GM21515 (cell line): ENCODE results near the gene GOLGA6L10.
"Not testable (repeated sequence)": the region's sequence is repeated elsewhere in the genome, so short reads cannot be mapped to it uniquely, and the experiment has no call there.

Experiments
- ATAC-seq: cut with Tn5 transposase; IDR thresholded peaks from one replicate; pipeline ENCODE4 v1.9.1; 2021; ENCODE audit not compliant: unreplicated experiment

The GOLGA6L10 gene

GRCh38 chr15:82349375-82349774 lies at the start of gene GOLGA6L10:
TSS of gene GOLGA6L10 (minus strand) at chr15:82349475. CDS start at chr15:82349375, 100 bp downstream.
- not testable (repeated sequence) for ATAC-seq

DNA sequence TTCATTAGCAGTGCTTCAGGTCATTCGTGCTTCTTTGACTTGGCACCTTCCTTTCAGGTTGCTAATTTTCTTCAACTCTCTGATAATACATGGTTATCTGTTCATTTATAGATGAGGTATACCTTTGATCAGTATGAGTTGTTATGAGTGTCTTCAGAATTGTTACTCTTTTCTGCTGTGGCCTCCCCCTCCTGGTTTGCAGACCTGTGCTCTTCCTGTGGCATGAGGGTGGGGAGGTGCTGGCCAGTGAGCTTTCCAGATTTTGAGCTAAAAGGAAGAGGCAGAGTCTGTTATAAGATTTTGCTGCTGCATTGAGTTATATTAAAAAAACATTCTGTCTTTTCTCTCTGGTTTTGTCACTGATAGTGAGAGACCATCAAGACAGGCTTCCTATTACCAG lies 49.5 kb upstream of the GOLGA6L10 start:
- ATAC-seq, result no peak

DNA sequence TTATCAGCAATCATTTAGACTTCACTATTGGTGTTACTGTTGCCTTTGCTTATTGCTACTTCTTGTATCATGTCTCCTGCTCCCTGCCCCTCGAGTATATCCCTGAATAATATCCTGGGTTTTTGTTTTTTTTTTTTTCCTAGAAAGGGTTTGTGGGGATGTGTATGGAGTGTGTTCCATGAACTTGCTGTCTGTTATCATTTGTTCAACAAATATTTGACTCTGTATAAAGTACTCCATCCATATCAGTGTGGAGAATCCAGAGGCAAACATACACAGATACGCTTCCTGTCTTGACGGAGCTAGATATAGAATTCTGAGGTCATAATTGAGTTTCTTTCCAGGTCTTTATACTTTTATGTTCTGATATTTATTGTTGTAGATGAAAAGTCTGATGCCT lies 48.5 kb upstream of the GOLGA6L10 start:
- no peak for ATAC-seq

GRCh38 chr15:82395788-82396187 lies 46.5 kb upstream of the GOLGA6L10 start:
- ATAC-seq, result not testable (repeated sequence)

DNA sequence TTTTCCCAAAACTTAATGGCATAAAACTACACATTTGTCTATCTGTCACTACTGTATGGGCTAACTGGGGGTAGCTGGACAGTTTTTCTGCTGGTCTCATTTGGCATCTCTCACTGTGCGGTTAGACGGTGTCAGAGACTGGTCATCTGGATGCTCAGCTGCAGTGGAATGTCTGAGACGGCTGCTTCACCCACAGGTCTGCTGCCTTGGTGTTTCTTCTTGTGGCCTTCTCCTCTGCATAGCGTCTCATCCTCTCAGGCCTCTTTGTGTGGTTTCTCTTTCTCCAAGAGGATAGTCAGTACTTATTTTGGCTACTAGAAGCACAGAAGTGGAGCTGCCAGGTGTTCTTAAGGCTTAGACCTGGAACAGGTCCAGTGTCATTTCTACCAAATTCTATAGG lies 44.4 kb upstream of the GOLGA6L10 start:
- no peak for ATAC-seq

DNA sequence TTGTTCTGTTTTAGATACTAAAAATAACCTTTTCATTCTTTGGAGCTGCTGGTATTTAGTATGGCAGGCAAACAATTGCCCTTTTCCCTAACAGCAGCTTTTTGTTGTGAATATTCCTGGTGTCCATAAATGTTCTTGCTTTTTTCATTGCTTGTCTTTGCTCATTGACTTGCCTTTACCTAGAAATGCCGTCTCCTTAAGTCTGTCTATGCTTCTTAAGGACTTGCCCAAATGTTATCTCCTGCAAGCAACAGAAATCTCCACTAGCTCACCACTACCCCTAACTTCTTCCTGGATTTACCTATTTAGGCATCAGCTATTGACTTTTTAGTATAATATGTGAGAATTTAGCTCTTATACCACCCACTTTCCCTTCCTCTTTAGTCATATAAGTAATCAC lies 42.8 kb upstream of the GOLGA6L10 start:
- not testable (repeated sequence) for ATAC-seq

- ATAC-seq, result not testable (repeated sequence)
Measured at GRCh38 chr15:82390152-82390551, 40.9 kb upstream of the GOLGA6L10 start.

DNA sequence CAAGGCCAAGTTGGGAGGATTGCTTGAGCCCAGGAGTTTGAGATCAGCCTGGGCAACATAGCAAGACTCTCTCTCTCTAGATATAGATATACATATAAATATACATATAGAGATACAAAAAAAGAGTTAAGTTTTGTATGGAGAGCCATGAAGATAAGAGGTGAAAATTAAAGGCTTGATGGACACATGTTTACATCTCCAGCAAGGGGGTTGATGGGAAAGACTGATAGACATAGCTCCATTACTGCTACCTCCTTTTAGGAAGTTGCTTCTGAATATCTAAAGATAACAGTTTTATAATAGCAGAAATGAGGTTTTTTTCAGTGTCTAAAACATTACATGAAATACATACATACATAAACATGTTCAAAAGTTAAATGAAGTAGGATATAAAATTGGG lies 37.9 kb upstream of the GOLGA6L10 start:
- not testable (repeated sequence) for ATAC-seq

GRCh38 chr15:82381330-82381955 lies 32.2 kb upstream of the GOLGA6L10 start:
- ATAC-seq, result not testable (repeated sequence)

DNA sequence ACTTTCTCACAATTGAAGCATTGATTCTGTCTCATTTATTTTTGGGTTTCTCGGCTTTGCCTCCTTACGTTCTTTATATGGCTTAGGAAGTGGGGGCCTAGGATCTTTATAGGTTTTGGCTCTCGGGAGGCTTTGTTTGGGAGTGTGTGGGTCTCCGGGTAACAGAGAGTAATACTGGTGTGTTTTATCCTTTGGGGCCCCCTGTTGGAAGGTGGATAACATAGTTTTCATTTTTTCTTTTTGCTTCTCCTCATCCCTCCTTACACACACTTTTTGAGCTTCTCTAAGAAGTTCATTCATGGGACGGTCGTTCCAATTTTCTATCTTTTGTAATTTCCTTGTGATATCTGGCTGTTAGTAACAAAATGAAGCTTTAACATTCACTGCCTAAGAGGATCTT lies 30.3 kb upstream of the GOLGA6L10 start:
- not testable (repeated sequence) for ATAC-seq

- not testable (repeated sequence) for ATAC-seq
Measured at GRCh38 chr15:82373661-82374060, 24.4 kb upstream of the GOLGA6L10 start.

- no peak for ATAC-seq
Measured at GRCh38 chr15:82371656-82372055, 22.4 kb upstream of the GOLGA6L10 start.

- ATAC-seq, result not testable (repeated sequence)
Measured at GRCh38 chr15:82367790-82368189, 18.5 kb upstream of the GOLGA6L10 start.

DNA sequence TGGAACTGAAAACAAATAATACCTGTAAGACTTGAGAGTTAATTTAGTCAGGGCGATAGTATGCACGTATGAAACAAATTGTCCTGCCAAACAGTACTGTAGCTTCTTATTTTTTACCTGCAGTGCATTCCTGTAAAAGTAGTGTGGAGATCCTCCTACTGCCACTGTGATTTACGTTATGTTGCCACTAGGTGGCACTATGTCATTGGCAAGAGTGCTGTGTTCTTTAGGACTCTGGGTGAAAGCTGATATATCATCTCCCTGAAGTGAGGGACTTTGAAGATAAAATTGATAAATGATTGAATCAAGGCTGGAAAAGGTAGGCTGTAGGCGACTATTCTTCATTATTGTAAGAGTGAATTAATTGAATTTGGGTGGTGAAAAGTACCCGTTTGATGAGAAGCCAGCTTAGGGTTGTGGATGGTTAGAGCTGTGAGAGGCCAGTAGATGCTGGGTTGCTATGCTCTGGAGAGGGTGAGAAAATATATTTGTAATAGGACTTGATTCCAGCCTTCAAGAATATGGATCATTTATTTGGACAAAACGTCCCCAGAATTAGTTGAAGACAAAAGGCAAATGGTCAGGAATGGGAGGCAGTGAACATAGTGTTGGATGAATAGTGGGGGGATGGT lies 16.5 kb upstream of the GOLGA6L10 start:
- peak; percentile 95 for ATAC-seq

GRCh38 chr15:82364548-82364947 lies 15.3 kb upstream of the GOLGA6L10 start:
- ATAC-seq, result not testable (repeated sequence)

- not testable (repeated sequence) for ATAC-seq
Measured at GRCh38 chr15:82362790-82363189, 13.5 kb upstream of the GOLGA6L10 start.

DNA sequence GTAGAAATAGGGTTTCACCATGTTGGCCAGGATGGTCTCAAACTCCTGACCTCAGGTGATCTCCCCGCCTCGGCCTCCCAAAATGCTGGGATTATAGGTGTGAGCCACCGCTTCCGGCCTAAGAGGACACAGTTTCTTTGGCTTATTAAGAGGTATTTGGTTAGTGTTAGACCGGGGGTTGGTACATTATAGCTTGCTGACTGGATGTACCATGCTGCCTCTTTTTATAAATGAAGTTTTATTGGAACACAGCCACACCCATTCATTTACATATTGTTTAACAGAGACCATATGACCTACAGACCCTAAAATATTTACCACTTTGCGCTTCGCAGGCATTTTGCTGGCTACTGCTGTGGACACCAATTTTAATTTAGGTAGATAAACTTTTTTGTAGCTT lies 11.3 kb upstream of the GOLGA6L10 start:
- ATAC-seq, result not testable (repeated sequence)

DNA sequence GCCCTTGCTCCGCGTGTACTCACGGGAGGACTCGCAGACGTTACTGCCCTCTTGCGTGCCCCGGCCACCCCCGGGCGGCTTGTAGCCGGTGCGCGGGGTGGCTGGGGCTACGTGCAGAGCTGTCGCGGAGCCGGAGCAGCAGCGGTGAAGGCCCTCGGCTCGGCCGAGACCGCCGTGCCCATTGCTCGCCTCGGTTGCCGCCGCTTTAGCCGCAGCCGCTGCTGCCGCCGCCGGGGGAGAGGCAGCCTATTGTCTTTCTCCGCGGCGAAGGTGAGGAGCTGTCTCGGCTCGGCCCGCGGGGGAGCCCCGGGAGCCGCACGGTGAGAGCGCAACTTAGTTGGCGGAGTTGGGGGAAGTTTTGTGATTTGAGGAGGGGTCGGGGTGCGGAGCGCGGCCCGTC lies 5.8 kb upstream of the GOLGA6L10 start:
- not testable (repeated sequence) for ATAC-seq

DNA sequence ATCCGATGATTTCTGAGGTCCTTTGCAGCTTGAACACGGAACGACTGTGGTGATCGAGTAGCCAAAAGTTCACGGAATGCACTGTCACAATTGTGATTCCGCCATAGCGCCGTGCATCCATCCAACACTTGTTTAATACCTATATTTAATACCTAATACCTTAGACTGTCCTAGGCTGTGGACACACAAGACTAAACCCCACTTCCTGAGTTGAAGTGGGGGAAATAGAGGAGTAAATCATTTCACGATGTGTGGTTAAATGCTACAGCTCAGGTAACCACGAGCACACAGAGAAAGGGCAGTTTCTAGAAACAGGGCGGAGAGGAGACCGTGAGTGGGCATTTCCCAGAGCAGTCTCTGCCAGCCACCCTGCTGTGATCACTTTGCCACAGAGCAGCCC lies 5.3 kb upstream of the GOLGA6L10 start:
- ATAC-seq, result not testable (repeated sequence)

- not testable (repeated sequence) for ATAC-seq
Measured at GRCh38 chr15:82347645-82348044, 1.6 kb downstream of the GOLGA6L10 start.

- ATAC-seq, result not testable (repeated sequence)
Measured at GRCh38 chr15:82345176-82345575, 4.1 kb downstream of the GOLGA6L10 start.

DNA sequence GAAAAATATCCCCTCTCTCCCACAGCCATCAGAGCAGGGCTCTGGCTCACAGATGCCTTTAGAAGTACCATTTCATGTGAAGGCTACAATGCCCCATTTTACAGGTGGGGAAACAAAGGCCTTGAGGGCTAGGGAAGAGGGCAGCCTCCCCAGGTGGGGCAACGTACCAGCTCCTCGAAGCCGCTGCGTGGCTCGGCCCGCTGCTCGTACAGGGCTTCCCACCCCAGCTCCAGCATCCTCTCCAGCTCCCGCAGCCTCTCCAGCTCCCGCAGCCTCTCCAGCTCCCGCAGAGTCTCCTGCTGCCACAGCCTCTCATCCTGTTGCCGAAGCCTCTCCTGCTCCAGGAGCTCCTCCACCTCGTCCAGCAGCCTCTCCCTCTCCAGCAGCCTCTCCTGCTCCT lies 4.9 kb downstream of the GOLGA6L10 start:
- ATAC-seq, result not testable (repeated sequence)

DNA sequence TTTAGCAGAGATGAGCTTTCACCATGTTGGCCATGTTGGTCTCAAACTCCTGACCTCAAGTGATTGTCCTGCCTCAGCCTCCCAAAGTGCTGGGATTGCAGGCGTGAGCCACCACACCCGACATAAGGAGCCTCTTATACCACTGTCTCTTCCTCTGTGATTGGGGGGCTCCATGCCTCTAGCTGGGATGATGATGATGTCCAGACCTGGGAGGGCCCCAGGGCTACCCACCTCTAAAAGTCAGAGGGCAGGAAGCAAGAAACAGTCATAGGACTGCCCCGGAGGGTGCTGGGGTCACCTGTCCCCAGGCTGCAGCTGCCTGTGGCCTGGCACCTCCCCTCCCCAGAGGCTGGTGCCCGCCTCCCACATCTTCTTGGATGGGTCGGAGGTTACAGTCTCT lies 5.4 kb downstream of the GOLGA6L10 start:
- not testable (repeated sequence) for ATAC-seq
